T-helper 9 cell (primary cell): ENCODE results near the gene C19orf53.
"Not testable (repeated sequence)": the region's sequence is repeated elsewhere in the genome, so short reads cannot be mapped to it uniquely, and the experiment has no call there.

Experiments
- DNase-seq: peaks from one replicate; pipeline ENCODE4 v3.0.0-alpha.2; 2020

Gene C19orf53

GRCh38 chr19:13764101-13764807, 10.0 kb upstream of the C19orf53 start, which contains the start of gene MRI1:
TSS of gene MRI1 (plus strand) at chr19:13764522. CDS start at chr19:13764589, 67 bp downstream.
- DNase-seq, result peak; percentile 56

GRCh38 chr19:13764821-13765394, 9.3 kb upstream of the C19orf53 start:
- peak; percentile 30 for DNase-seq

DNA sequence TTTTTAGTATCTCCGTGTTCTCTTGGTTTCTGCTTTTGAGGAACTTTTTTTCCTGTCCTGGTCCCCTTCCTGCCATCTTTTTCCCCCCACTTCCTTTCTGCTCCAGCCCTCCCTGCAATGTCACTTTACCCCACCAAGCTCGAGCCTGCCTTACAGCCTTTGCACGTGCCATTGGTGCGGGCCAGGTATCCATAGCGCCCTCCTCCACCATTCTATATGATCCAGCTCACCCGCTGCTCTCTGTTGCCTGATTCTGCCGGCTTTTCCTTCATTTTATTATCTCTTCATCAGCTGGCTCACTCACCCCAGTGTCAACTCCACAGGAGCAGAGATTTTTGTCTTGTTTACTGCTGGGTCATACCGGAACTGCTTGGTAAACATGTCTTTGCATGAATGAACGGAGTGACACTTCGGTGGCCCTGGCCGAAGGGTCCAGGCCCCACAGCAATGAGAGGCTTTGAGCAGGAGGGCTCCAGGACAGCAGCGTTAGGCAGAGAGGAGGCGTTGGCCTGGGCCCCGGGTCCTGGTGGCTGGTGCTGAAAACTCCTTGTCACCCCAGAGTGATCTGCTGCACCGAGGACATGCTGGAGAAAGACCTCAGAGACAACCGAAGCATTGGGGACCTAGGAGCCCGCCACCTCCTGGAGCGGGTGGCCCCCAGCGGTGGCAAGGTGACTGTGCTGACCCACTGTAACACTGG, 8.7 kb upstream of the C19orf53 start:
- DNase-seq, result no peak

GRCh38 chr19:13766095-13766481, 8.2 kb upstream of the C19orf53 start:
- DNase-seq, result no peak

GRCh38 chr19:13768510-13768909, 5.7 kb upstream of the C19orf53 start:
- DNase-seq, result no peak

DNA sequence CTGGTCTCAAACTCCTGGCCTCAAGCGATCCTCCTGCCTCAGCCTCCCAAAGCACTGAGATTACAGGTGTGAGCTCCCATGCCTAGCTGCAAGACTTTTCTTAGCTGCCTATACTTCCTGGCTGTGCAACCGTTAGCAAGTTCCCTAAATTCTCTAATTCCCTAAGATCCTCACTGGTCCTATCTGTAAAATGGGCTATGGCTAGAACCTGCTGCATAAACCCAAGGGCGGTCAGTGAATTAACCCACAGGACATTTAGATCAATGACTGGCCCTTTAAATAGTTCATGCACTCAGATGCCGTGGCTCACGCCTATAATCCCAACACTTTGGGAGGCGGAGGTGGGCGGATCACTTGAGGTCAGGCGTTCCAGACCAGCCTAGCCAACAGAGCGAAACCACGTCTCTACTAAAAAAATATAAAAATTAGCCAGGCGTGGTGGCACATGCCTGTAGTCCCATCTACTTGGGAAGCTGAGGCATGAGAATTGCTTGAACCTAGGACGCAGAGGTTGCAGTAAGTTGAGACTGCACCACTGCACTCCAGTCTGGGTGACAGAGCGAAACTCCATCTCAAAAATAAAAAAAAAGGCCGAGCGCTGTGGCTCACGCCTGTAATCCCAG, 4.1 kb upstream of the C19orf53 start:
- no peak for DNase-seq

GRCh38 chr19:13778398-13778797, 4.1 kb downstream of the C19orf53 start:
- no peak for DNase-seq

DNA sequence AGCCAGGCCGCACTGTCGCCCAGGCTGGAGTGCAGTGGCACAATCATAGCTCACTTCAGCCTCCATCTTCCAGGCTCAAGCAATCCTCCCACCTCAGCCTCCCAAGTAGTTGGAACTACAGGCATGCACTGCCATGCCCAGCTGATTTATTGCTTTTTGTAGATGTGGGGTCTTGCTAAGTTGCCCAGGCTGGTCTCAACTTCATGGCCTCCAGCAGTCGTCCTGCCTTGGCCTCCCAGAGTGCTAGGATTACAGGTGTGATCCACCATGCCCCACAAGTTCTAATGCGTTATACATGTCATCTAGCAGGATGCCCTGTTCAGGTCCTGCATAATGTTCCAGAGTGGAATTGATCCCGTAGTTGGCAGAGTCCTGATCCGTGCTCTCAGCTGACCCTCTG, 4.6 kb downstream of the C19orf53 start:
- DNase-seq, result no peak

DNA sequence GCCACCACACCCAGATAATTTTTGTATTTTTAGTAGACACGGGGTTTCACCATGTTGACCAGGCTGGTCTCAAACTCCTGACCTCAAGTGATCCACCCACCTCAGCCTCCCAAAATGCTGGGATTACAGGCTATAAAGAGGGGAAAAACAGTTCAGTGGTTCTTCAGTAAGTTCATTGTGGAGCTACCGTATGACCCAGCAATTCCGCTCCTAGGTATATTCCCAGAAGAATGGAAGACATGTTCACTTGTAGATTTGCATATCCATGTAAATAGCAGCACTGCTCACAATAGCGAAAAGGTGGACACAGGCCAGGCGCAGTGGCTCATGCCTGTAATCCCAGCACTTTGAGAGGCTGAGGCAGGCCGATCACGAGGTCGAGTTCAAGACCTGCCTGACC, 5.5 kb downstream of the C19orf53 start:
- DNase-seq, result not testable (repeated sequence)

GRCh38 chr19:13781547-13781946, 7.3 kb downstream of the C19orf53 start:
- DNase-seq, result no peak

GRCh38 chr19:13782537-13782936, 8.3 kb downstream of the C19orf53 start:
- no peak for DNase-seq

- no peak for DNase-seq
These were observed 9.6 kb downstream of the C19orf53 start for GRCh38 chr19:13783565-13784500.

- DNase-seq, result peak; percentile 66
These were observed 10.6 kb downstream of the C19orf53 start for GRCh38 chr19:13784731-13785452.

DNA sequence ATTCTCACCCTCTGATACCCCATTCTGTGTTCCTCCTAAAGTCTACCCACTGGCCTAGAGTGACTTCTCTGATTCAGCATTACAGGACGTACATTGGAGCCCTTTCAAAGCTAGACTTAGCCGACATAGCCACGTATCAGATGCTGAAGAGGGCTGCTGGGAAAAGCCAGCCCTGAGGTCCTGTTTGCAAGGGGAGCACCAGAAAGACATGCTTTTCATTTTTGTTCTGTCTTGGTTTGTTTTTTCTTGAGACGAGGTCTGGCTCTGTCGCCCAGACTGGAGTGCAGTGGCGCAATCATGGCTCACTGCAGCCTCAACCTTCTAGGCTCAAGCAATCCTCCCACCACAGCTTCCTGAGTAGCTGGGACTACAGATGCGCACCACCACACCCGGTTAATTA, 14.7 kb downstream of the C19orf53 start:
- no peak for DNase-seq

GRCh38 chr19:13790354-13790753, 16.1 kb downstream of the C19orf53 start:
- no peak for DNase-seq

DNA sequence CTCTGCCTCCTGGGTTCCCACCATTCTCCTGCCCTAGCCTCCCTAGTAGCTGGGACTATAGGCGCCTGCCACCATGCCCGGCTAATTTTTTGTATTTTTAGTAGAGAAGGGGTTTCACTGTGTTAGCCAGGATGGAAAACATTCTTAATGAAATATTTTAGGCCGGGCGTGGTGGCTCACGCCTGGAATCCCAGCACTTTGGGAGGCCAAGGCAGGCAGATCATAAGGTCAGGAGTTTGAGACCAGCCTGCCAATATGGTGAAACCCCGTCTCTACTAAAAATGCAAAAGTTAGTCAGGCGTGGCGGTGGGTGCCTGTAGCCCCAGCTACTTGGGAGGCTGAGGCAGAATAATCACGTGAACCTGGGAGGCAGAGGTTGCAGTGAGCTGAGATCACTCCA, 19.1 kb downstream of the C19orf53 start:
- DNase-seq, result not testable (repeated sequence)

DNA sequence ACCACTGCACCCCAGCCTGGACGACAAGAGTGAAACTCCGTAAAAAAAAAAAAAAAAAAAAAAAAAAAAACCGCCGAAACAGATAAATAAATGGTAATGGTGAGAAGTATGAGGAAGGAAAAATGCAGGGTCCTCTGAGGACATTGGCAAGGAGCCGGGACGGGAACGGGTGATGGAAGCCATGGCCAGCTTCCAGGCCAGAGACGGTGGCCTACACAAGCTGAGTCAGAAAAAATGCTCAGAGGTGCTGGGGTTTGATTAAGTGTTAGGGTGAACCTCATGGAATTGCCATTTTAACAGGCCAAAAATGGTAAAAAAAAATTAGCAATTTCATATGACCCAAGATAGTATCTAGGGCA, 20.1 kb downstream of the C19orf53 start:
- no peak for DNase-seq

GRCh38 chr19:13794757-13795589, 20.7 kb downstream of the C19orf53 start, which contains the start of gene ZSWIM4:
TSS of gene ZSWIM4 (plus strand) at chr19:13795443. CDS start at chr19:13795649, 206 bp downstream.
- peak; percentile 75 for DNase-seq

- no peak for DNase-seq
These were observed 21.5 kb downstream of the C19orf53 start for GRCh38 chr19:13795595-13796300.
